ENCODE results near the gene OST4. TPM values are rescaled to one million over a fixed set of nuclear protein-coding genes. Genes with fewer than 3 reads are reported as not detected.

The OST4 gene
- total and polyA plus RNA-seq, 8 donors: 231 to 407 (median 273) TPM

DNA sequence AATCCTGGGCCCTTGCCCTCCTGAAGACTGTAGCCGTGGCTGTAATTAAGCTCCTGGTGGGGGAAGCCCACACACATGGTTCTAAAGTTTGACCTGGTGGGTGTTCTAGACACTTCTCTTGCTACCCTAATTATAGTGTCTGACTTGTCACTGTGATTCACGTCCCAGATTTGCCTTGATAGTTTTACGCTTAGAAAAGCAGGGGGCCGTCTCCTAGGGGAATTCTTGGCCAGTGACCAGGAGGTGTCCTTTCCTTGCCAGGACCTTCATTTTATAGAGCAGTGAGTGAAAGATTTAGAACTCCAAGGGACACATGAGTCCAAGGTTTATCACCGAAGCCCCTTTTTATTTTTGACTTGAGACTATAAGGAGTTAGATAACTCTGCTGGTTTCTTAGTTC, 29.7 kb downstream of the OST4 start:
- ATAC-seq (no peak), DNase-seq (no peak)
- H3K9me3 ChIP-seq: no peaks in the 10 kb centered on the region
- no peak overlapping the region for H3K27ac ChIP-seq
- H3K27me3 ChIP-seq: no peaks in the 10 kb centered on the region
- H3K4me3 ChIP-seq: no peak overlapping the region
- no peaks in the 10 kb centered on the region for H3K4me1 ChIP-seq
- peaks cover 5 to 67% of the 10 kb centered on the region in 2 donors for H3K36me3 ChIP-seq
- TF ChIP-seq, protein P1, sequence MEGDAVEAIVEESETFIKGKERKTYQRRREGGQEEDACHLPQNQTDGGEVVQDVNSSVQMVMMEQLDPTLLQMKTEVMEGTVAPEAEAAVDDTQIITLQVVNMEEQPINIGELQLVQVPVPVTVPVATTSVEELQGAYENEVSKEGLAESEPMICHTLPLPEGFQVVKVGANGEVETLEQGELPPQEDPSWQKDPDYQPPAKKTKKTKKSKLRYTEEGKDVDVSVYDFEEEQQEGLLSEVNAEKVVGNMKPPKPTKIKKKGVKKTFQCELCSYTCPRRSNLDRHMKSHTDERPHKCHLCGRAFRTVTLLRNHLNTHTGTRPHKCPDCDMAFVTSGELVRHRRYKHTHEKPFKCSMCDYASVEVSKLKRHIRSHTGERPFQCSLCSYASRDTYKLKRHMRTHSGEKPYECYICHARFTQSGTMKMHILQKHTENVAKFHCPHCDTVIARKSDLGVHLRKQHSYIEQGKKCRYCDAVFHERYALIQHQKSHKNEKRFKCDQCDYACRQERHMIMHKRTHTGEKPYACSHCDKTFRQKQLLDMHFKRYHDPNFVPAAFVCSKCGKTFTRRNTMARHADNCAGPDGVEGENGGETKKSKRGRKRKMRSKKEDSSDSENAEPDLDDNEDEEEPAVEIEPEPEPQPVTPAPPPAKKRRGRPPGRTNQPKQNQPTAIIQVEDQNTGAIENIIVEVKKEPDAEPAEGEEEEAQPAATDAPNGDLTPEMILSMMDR (IDR thresholded peaks at IDR 0.05): no peak
- intact Hi-C loops (cut with DNase I): no loop called here

DNA sequence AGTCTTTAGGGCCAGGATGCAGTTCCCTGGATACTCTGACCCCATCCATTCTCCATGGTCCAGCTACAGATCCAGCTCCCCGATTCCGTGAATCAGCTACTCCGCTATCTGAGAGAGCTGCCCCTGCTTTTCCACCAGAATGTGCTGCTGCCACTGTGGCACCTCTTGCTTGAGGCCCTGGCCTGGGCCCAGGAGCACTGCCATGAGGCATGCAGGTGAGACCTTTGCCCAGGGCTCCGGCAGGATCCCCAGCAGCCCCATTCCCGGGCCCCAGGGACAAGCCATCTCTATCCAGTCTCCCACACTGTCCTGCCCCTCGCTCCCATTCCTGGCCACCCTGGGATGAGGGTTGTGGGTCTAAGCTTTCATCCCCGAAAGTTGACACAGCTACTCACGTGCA, 31.2 kb downstream of the OST4 start:
- intact Hi-C loops (cut with DNase I): no loop called here
- peaks cover 5 to 81% of the 10 kb centered on the region in 2 donors for H3K36me3 ChIP-seq
- TF ChIP-seq, protein P1 (IDR thresholded peaks at IDR 0.05): no peak
- no peaks in the 10 kb centered on the region for H3K27me3 ChIP-seq
- DNase-seq (no peak), ATAC-seq (no peak)
- H3K9me3 ChIP-seq: no peaks in the 10 kb centered on the region
- peaks cover 0 to 1% of the 10 kb centered on the region in 2 donors for H3K4me1 ChIP-seq
- H3K4me3 ChIP-seq: no peak overlapping the region
- no peak overlapping the region for H3K27ac ChIP-seq

DNA sequence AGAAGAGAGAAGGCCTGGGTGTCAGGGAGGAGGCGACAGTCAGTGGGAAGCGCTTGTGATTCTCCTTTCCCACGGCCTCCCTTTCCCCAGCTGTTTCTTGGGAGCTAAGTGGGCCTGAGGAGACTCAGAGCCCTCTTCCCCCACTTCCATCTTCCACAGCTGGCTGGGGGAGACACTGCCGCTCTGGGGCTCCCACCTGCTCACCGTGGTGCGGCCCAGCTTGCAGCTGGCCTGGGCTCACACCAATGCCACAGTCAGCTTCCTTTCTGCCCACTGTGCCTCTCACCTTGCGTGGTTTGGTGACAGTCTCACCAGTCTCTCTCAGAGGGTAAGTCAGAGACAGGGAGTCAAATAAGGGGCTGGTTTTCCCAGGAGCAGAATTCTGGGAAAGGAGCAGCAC, 31.6 kb downstream of the OST4 start:
- Histone ChIP-seq H3K4me1 (peaks cover 2 to 5% of the 10 kb centered on the region in 2 donors), H3K36me3 (peaks cover 5 to 86% of the 10 kb centered on the region in 2 donors)
- no peak for ATAC-seq

DNA sequence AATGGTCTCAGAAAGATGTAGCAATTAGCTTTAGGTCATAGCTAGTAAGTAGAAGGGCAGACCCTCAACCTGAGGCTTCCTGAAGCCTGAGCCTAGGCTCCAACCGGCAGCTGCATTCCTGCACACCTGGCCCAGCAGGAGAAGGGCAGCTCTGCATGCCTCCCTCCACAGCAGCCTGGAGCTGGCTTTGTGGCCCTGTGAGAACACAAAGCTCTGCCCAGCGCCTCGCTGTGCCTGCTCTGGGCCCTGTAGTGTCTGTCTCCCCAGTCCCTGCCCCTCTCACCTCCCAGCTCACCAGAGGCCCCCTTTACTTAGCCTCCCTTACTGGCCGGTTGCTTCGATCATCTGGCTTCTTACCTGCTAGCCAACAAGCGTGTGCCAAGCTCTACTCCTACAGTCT, 32.0 kb downstream of the OST4 start:
- ATAC-seq: no peak
- H3K9me3 ChIP-seq: no peaks in the 10 kb centered on the region
- peaks cover 5 to 89% of the 10 kb centered on the region in 2 donors for H3K36me3 ChIP-seq
- TF ChIP-seq, protein P1 (IDR thresholded peaks at IDR 0.05): no peak
- H3K27me3 ChIP-seq: no peaks in the 10 kb centered on the region
- H3K27ac ChIP-seq: no peak overlapping the region
- H3K4me3 ChIP-seq: no peak overlapping the region
- intact Hi-C loops (cut with DNase I): loop anchor here in 1 of 2 donors (10.0 kb wide), 1 partner anchor 45 kb away; the partner anchor contains the start of gene KHK
- peaks cover 5 to 10% of the 10 kb centered on the region in 2 donors for H3K4me1 ChIP-seq
- no peak for DNase-seq

More for the DNA sequence above, 31.6 kb downstream of the OST4 start:
- H3K9me3 ChIP-seq: no peaks in the 10 kb centered on the region
- TF ChIP-seq, protein P1 (IDR thresholded peaks at IDR 0.05): no peak
- no peak overlapping the region for H3K4me3 ChIP-seq
- intact Hi-C loops (cut with DNase I): loop anchor here in 1 of 2 donors (10.0 kb wide), 1 partner anchor 45 kb away; the partner anchor contains the start of gene KHK
- H3K27ac ChIP-seq: no peak overlapping the region
- no peaks in the 10 kb centered on the region for H3K27me3 ChIP-seq
- DNase-seq: no peak

DNA sequence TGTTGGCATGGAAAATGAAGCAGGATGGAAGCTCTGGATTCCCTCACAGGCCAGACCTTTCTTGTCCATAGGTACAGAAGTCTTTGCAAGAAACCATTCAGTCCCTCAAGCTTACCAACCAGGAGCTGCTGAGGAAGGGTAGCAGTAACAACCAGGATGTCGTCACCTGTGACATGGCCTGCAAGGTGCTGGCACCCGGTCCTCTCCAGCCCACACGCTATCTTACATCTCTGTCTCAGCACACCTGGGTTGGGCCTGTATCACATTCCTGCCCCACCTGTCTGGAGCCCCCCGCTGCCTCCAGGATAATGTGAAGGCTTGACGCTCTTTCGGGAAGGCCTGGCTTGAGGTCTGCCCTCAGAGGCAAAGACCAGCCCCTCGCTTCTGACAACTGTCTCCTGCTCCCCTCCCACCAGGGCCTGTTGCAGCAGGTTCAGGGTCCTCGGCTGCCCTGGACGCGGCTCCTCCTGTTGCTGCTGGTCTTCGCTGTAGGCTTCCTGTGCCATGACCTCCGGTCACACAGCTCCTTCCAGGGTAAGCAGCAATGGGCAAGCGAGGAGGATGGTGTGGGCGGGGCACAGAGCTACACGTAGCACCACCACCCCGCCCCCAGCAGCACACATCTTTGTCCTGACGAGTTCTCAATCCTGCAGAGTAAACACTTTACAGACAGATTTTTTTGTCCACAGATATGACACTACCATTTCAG, 32.7 kb downstream of the OST4 start:
- TF ChIP-seq, protein P1 (IDR thresholded peaks at IDR 0.05): no peak
- H3K9me3 ChIP-seq: no peaks in the 10 kb centered on the region
- no peaks in the 10 kb centered on the region for H3K27me3 ChIP-seq
- H3K4me3 ChIP-seq: no peak overlapping the region
- intact Hi-C loops (cut with DNase I): loop anchor here in 1 of 2 donors (10.0 kb wide), 1 partner anchor 46 kb away; the partner anchor contains the start of gene KHK
- ATAC-seq (no peak), DNase-seq (no peak)
- no peak overlapping the region for H3K27ac ChIP-seq
- peaks cover 5 to 89% of the 10 kb centered on the region in 2 donors for H3K36me3 ChIP-seq
- peaks cover 11 to 16% of the 10 kb centered on the region in 2 donors for H3K4me1 ChIP-seq
